Occipital lobe (tissue), 2 donors: Measurements from ENCODE around the gene PNPLA8. TPM values are rescaled to one million over a fixed set of nuclear protein-coding genes. Genes with fewer than 3 reads are reported as not detected.
"Not testable (repeated sequence)": the region's sequence is repeated elsewhere in the genome, so short reads cannot be mapped to it uniquely, and the experiment has no call there.

Experiments
- DNase-seq: peaks from one replicate; lab custom pipeline; 2025; lab: John Stamatoyannopoulos, UW
- total RNA-seq: library from RNA; depleted of rRNA; stranded (reverse); fragments of >200 nt; gene quantifications from one replicate; pipeline ENCODE4 v1.2.3, GENCODE V29; 2014

The PNPLA8 gene
- total RNA-seq, 1 donor from 2014 or later, result 89.8 TPM

DNA sequence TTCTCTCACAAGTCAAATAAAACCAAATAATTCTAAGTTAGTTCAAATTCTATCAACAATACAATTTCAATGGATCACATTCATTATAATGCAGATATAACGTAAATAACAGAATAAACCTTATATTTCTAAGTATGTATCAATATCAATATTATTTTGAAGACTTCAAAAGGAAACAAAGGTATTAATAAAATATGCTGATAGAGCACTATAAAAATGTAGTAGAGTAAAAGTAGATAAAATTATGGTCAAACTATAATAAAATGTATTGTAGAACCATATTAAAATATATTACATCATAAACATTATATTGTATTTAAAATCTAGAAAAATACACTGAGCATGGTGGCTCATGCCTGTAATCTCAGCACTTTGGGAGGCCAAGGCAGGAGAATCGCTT lies 46.2 kb downstream of the PNPLA8 start:
- DNase-seq, result no peak

DNA sequence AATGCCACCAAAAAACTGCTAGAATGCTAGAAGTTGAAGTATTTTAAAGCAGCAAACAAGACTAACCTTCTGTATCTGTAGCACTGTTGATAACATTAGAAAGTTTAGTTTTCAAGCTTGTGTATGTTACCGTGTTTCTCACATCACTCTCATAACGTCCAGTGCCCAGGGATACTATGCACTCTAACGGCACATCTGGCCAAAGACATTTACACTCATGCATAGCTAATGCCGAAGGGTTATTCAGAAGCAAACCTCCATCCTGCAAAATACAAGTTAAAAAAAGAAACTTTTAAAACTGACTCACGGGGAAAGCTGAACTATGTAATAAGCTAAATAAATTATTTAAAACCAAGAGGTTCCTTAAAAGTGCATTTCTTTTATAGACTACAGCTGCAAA lies 46.8 kb downstream of the PNPLA8 start:
- no peak for DNase-seq

- no peak for DNase-seq
These were observed 57.7 kb downstream of the PNPLA8 start for GRCh38 chr7:108468246-108468645.

GRCh38 chr7:108467391-108467790 lies 58.5 kb downstream of the PNPLA8 start:
- DNase-seq, result no peak

DNA sequence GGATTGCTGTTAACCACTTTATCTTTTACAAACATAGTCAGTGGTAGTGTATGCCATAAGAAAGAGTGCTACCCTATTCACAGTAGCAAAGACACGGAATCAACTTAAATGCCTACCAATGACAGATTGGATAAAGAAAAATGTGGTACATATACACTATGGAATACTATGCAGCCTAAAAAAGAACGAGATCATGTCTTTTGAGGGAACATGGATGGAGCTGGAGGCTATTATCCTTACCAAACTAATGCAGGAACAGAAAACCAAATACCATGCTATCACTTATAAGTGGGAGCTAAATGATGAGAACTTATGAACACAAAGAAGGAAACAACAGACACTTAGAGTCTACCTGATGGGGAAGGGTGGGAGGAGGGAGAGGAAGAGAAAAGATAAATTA lies 59.6 kb downstream of the PNPLA8 start:
- not testable (repeated sequence) for DNase-seq

- no peak for DNase-seq
These were observed 61.2 kb downstream of the PNPLA8 start for GRCh38 chr7:108464743-108465142.

- no peak for DNase-seq
These were observed 62.3 kb downstream of the PNPLA8 start for GRCh38 chr7:108463613-108464012.

GRCh38 chr7:108461840-108462239 lies 64.1 kb downstream of the PNPLA8 start:
- no peak for DNase-seq

DNA sequence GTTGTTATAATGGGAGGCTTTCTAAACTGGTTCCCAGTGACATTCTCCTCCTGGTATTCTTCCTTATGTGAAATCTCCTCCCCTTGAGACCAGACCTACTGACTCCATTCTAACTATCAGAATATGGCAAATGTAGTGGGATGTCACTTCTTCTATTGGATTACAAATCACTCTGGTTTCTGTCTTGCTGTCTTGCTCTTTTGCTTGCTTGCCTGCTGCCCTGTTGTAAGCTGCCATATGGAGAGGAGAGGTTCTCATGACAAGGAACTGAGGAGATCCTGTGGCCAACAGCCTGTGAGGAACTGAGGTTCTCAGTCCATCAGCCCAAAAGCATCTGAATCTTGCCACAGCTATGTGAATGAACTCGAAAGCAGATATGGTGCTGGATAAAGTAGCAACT lies 65.0 kb downstream of the PNPLA8 start:
- DNase-seq, result no peak

- DNase-seq, result no peak
These were observed 65.9 kb downstream of the PNPLA8 start for GRCh38 chr7:108459922-108460551.

DNA sequence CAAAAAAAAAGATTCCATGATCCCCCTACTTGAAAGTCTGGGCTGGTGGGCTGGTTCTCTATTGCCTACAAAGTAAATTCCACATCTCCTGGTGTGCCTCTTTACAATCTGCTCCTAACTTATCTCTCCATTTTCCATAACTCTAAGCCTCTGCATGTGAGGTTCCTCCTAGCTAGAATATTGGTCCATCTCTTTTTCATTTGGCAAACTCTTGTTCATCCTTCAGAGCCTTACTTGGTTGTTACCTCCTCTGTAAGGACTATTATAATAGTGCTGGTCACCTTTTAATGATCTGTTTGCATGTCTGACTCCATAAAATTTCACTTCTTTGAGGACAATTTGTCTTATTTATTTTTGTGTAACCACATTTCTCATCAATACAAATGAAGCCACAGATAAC lies 68.1 kb downstream of the PNPLA8 start:
- DNase-seq, result no peak

- no peak for DNase-seq
These were observed 68.9 kb downstream of the PNPLA8 start for GRCh38 chr7:108456845-108457540.

DNA sequence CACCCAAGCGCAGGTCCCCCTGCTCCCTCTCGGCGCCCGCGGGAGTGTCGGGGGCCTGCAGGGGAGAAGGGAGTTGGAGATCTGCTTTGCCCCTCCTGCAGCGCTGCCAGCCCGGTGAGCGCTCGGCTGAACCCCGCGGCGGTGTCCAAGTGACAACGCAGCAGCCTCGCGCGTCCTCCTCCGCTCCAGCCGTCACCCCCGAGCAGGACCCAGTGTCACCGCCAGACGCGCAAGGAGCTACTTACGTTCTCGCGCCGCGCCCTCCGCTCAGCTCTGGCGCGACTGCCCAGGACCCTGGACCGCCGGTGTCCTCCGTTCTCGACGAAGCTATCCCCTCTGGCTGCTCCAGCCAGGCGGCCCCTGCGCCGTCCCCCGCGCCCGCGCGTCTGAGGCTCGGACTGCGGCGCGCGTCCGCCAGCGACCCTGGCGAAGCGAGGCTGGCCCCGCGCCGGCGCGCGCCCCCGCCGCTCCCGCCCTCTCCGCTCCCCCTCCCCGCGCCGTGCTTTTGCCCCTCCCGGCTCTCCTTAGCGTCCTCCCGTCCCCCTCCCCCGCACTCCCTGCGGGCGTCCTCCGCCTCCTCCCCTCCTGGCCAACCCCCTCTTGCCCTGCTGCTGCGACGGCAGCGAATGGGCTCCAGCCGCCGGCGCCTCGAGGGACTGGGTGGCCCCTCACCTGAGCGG lies 69.8 kb downstream of the PNPLA8 start, which contains the start of gene NRCAM:
Gene NRCAM (minus strand): TSS at position 439 of the 680 bp plus-strand sequence. CDS start 216,372 bp downstream, outside the sequence.
- peak; percentile 67 for DNase-seq

- peak; percentile 53 for DNase-seq
These were observed 70.4 kb downstream of the PNPLA8 start for GRCh38 chr7:108455551-108455997.

GRCh38 chr7:108454674-108455550 lies 71.0 kb downstream of the PNPLA8 start:
- DNase-seq, result peak; percentile 56

- no peak for DNase-seq
These were observed 71.6 kb downstream of the PNPLA8 start for GRCh38 chr7:108454317-108454673.

GRCh38 chr7:108453320-108453719 lies 72.6 kb downstream of the PNPLA8 start:
- no peak for DNase-seq

DNA sequence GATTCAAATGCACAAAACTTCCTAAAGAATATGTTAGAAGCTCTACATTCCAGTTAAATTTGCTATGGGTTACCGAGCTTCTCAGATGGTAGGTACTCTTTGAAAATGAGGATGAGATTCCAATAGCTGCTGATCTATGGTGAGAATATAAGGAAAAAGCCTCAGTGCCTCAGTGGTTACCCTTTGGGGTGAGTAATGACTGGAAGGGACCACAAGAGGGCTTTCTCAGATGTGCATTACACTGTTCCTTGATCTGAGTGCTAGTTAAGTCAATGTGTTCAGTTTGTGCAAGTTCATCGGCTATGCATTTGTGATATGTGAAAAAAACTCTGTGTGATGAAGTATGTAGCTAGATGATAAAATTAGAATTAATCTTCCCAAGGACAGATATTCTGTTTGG lies 73.2 kb downstream of the PNPLA8 start:
- DNase-seq, result no peak

DNA sequence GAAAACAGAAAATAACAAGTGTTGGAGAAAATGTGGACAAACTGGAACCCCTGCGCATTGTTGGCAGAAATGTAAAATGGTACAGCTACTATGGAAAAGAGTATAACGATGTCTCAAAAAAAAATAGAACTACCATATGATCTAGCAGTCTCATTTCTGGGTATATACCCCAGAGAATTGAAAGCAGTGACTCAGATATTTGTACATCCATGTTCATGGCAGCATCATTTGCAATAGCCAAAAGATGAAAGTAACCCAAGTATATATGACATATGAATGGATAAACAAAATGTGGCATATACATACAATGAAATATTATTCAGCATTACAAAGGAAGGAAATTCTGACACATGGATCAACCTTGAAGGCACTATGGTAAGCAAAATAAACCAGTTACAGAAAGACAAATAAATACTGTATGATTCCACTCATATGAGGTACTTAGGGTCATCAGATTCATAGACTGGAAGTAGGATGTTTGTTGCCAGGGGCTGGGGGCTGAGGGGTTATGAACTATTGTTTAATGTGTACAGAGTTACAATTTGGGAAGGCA lies 74.6 kb downstream of the PNPLA8 start:
- DNase-seq, result no peak

DNA sequence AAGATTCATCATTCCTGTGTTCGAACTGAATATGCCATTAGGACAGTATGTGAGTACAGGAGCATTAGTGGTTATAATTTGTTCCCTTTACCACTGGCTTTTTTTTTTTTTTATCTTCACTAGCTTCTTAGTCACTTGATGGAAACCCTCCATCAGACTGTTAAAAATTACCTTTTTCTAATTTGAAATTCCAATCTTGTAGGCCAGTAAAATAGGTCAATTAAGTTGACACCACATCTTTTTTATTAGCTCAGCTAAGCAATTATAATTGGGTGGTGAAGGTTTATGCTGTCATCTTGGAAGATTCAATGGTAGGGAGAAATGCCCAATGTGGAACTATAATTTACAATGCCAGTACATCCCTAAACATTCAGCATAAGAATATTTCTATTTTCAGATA lies 75.8 kb downstream of the PNPLA8 start:
- no peak for DNase-seq

GRCh38 chr7:108449521-108449920 lies 76.4 kb downstream of the PNPLA8 start:
- no peak for DNase-seq
